ENCODE measurements around the gene NIM1K. TPM values are rescaled to one million over a fixed set of nuclear protein-coding genes. Genes with fewer than 3 reads are reported as not detected.

Gene NIM1K
- total and polyA plus RNA-seq, 2 of the 4 experiments (the other 2 are of a cell fraction), result 0.54 to 0.68 TPM

GRCh38 chr5:43204958-43205357 lies 12.9 kb downstream of the NIM1K start:
- no peaks in the 10 kb centered on the region for H3K4me1 ChIP-seq (ENCODE audit: control insufficient read depth, insufficient read depth, low read length)
- dilution Hi-C loops (cut with HindIII; ENCODE audit: low sequenced_read_pairs, unreplicated experiment), result no loop called here
- H4K91ac ChIP-seq (ENCODE audit: insufficient read depth, low read depth, low read length), result no peak overlapping the region

More at GRCh38 chr5:43204958-43205357, 12.9 kb downstream of the NIM1K start:
- TF ChIP-seq CTCF (conservative IDR thresholded peaks at IDR 0.05; ENCODE audit: low read depth, low read length) (no peak), FOS (IDR thresholded peaks at IDR 0.05; ENCODE audit: low read depth, low read length) (no peak), RCOR1 (IDR thresholded peaks at IDR 0.05; ENCODE audit: insufficient replicate concordance, low read length) (no peak), POLR2A (IDR thresholded peaks at IDR 0.05; ENCODE audit: low read depth, low read length) (no peak)
- Histone ChIP-seq H4K8ac (ENCODE audit: low read depth in 2 of 2, low read length in 2 of 2) (no peak overlapping the region), H4K20me1 (ENCODE audit: insufficient read depth, low read length) (no peaks in the 10 kb centered on the region), H2BK5ac (ENCODE audit: low read depth, low read length, poor library complexity, severe bottlenecking) (no peak overlapping the region), H2AFZ (replicated peaks; ENCODE audit: low read length, poor library complexity) (no peak overlapping the region), H3K9ac (ENCODE audit: low read depth, low read length) (no peak overlapping the region), H2BK120ac (ENCODE audit: low read depth, low read length) (no peak overlapping the region), H3K36me3 (ENCODE audit: control insufficient read depth, insufficient read depth, low read length) (no peaks in the 10 kb centered on the region), H2BK20ac (ENCODE audit: low read depth, low read length) (no peak overlapping the region), H3K4ac (ENCODE audit: low read depth, low read length) (no peak overlapping the region), H3K4me3 (ENCODE audit: insufficient read depth, low read depth, low read length) (no peak overlapping the region), H3K14ac (replicated peaks; ENCODE audit: low read depth, low read length) (no peak overlapping the region), H3K9me3 (ENCODE audit: control insufficient read depth, insufficient read depth, low read length) (no peaks in the 10 kb centered on the region), H4K5ac (ENCODE audit: low read depth, low read length) (no peak overlapping the region), H3K18ac (ENCODE audit: low read depth, low read length) (no peak overlapping the region), H3K79me1 (ENCODE audit: low read depth in 1 of 2, low read length in 2 of 2) (no peaks in the 10 kb centered on the region), H3K4me2 (ENCODE audit: low read depth, low read length) (no peak overlapping the region), H3K27me3 (ENCODE audit: control insufficient read depth, insufficient read depth, low read length) (no peaks in the 10 kb centered on the region), H2AK5ac (ENCODE audit: low read depth, low read length) (no peak overlapping the region), H3K23ac (ENCODE audit: low read depth, low read length) (no peak overlapping the region), H3K9me1 (ENCODE audit: insufficient read depth, low read length) (no peaks in the 10 kb centered on the region), H3K56ac (ENCODE audit: extremely low read depth, insufficient read depth, low read length) (no peak overlapping the region), H2AK9ac (replicated peaks; ENCODE audit: low read depth, low read length, poor library complexity) (no peak overlapping the region), H2BK15ac (ENCODE audit: low read depth, low read length) (no peak overlapping the region), H3K27ac (ENCODE audit: insufficient read depth, low read length) (no peak overlapping the region)
- intact Hi-C loops (cut with micrococcal nuclease) (no loop called here), in situ Hi-C loops (cut with MboI; ENCODE audit: low sequenced_read_pairs) (no loop called here)
- BruUV-seq (replicated peaks), result no TSS peak
- ChIA-PET CTCF (no interaction called here), POLR2A (ENCODE audit: unreplicated experiment) (interaction anchor here (0.7 kb wide), 1 partner anchor 167 kb away, joined by 3 read pairs; no protein-coding TSS in a partner anchor)
- DNase-seq, result no peak
- no CpG with 5 or more reads among the region's 2 CpGs for WGBS, 2 experiments (ENCODE audit: extremely low coverage in 2 of 2, insufficient read length in 1 of 2)
- no peak for ATAC-seq (ENCODE audit: low read depth)

All from IMR-90 (cell line).